Measurements from ENCODE around the gene BAK1. TPM values are rescaled to one million over a fixed set of nuclear protein-coding genes. Genes with fewer than 3 reads are reported as not detected.
A peak's percentile ranks its signal among the peaks of the same experiment; 100 is the strongest.

The BAK1 gene
- total RNA-seq, 1 donor from 2014 or later: 54.8 TPM

GRCh38 chr6:33589731-33590530 is 9.9 kb upstream of the BAK1 start:
- no peaks in the 10 kb centered on the region for H4K20me1 ChIP-seq (ENCODE audit: insufficient read depth, low read length)
- peak overlapping the region; percentile 63 for H3K27ac ChIP-seq (ENCODE audit: low read depth, low read length)
- DNase-seq (ENCODE audit: low read depth): peak; percentile 84
- peaks cover 6% of the 10 kb centered on the region for H3K27me3 Mint-ChIP-seq (ENCODE audit: low read depth, unreplicated experiment)
- no peak overlapping the region for H3K4me3 Mint-ChIP-seq (ENCODE audit: unreplicated experiment)
- H3K4me3 ChIP-seq (ENCODE audit: insufficient read depth, low read depth, low read length): no peak overlapping the region
- H3K36me3 ChIP-seq (ENCODE audit: insufficient read depth, low read length): no peaks in the 10 kb centered on the region
- H3K79me2 ChIP-seq (ENCODE audit: insufficient read depth, low read length): no peaks in the 10 kb centered on the region
- peaks cover 8% of the 10 kb centered on the region for H3K4me1 Mint-ChIP-seq (ENCODE audit: low read depth, unreplicated experiment)
- H3K4me1 ChIP-seq (ENCODE audit: insufficient read depth, low read length): peaks cover 28% of the 10 kb centered on the region
- TF ChIP-seq CTCF (IDR thresholded peaks at IDR 0.05; ENCODE audit: insufficient read depth, low read depth, low read length) (peak; percentile 68), EZH2 (IDR thresholded peaks at IDR 0.05; ENCODE audit: insufficient read depth, low read length) (no peak)
- no peaks in the 10 kb centered on the region for H3K27me3 ChIP-seq (ENCODE audit: insufficient read depth, low read length)
- peaks cover 3% of the 10 kb centered on the region for H3K36me3 Mint-ChIP-seq (ENCODE audit: low read depth, unreplicated experiment)
- H3K9me3 ChIP-seq (ENCODE audit: insufficient read depth, low read depth, low read length): no peaks in the 10 kb centered on the region
- no peaks in the 10 kb centered on the region for H3K9me3 Mint-ChIP-seq (ENCODE audit: unreplicated experiment)
- H3K4me2 ChIP-seq (ENCODE audit: low read length): peak overlapping the region; percentile 68
- peak overlapping the region; percentile 44 for H3K9ac ChIP-seq (ENCODE audit: low read length)
- peak overlapping the region; percentile 25 for H2AFZ ChIP-seq (ENCODE audit: low read depth, low read length)
- H3K27ac Mint-ChIP-seq (ENCODE audit: unreplicated experiment): peak overlapping the region; percentile 26
- FAIRE-seq: no peak

- H3K4me1 Mint-ChIP-seq (ENCODE audit: low read depth, unreplicated experiment): peaks cover 8% of the 10 kb centered on the region
- Histone ChIP-seq H3K9me3 (ENCODE audit: insufficient read depth, low read depth, low read length) (no peaks in the 10 kb centered on the region), H3K27me3 (ENCODE audit: insufficient read depth, low read length) (no peaks in the 10 kb centered on the region), H3K4me1 (ENCODE audit: insufficient read depth, low read length) (peaks cover 28% of the 10 kb centered on the region), H2AFZ (ENCODE audit: low read depth, low read length) (no peak overlapping the region), H3K4me2 (ENCODE audit: low read length) (no peak overlapping the region), H3K27ac (ENCODE audit: low read depth, low read length) (no peak overlapping the region), H3K4me3 (ENCODE audit: insufficient read depth, low read depth, low read length) (no peak overlapping the region), H3K36me3 (ENCODE audit: insufficient read depth, low read length) (no peaks in the 10 kb centered on the region), H3K79me2 (ENCODE audit: insufficient read depth, low read length) (no peaks in the 10 kb centered on the region), H3K9ac (ENCODE audit: low read length) (no peak overlapping the region), H4K20me1 (ENCODE audit: insufficient read depth, low read length) (no peaks in the 10 kb centered on the region)
- DNase-seq (ENCODE audit: low read depth): no peak
- H3K4me3 Mint-ChIP-seq (ENCODE audit: unreplicated experiment): no peak overlapping the region
- peaks cover 3% of the 10 kb centered on the region for H3K36me3 Mint-ChIP-seq (ENCODE audit: low read depth, unreplicated experiment)
- no peak for TF ChIP-seq CTCF (IDR thresholded peaks at IDR 0.05; ENCODE audit: insufficient read depth, low read depth, low read length)
- no peak for TF ChIP-seq EZH2 (IDR thresholded peaks at IDR 0.05; ENCODE audit: insufficient read depth, low read length)
- H3K27ac Mint-ChIP-seq (ENCODE audit: unreplicated experiment): no peak overlapping the region
- H3K9me3 Mint-ChIP-seq (ENCODE audit: unreplicated experiment): no peaks in the 10 kb centered on the region
- peaks cover 6% of the 10 kb centered on the region for H3K27me3 Mint-ChIP-seq (ENCODE audit: low read depth, unreplicated experiment)
- no peak for FAIRE-seq
Measured at GRCh38 chr6:33589392-33589730, 9.3 kb upstream of the BAK1 start.

GRCh38 chr6:33588894-33589293 is 8.8 kb upstream of the BAK1 start:
- Mint-ChIP-seq H3K27me3 (ENCODE audit: low read depth, unreplicated experiment) (peaks cover 6% of the 10 kb centered on the region), H3K4me1 (ENCODE audit: low read depth, unreplicated experiment) (peaks cover 8% of the 10 kb centered on the region), H3K4me3 (ENCODE audit: unreplicated experiment) (no peak overlapping the region), H3K27ac (ENCODE audit: unreplicated experiment) (no peak overlapping the region), H3K36me3 (ENCODE audit: low read depth, unreplicated experiment) (peaks cover 3% of the 10 kb centered on the region), H3K9me3 (ENCODE audit: unreplicated experiment) (no peaks in the 10 kb centered on the region)
- no peak overlapping the region for H3K9ac ChIP-seq (ENCODE audit: low read length)
- no peaks in the 10 kb centered on the region for H3K9me3 ChIP-seq (ENCODE audit: insufficient read depth, low read depth, low read length)
- no peak for DNase-seq (ENCODE audit: low read depth)
- no peaks in the 10 kb centered on the region for H4K20me1 ChIP-seq (ENCODE audit: insufficient read depth, low read length)
- no peak overlapping the region for H3K4me3 ChIP-seq (ENCODE audit: insufficient read depth, low read depth, low read length)
- H3K36me3 ChIP-seq (ENCODE audit: insufficient read depth, low read length): no peaks in the 10 kb centered on the region
- H3K4me1 ChIP-seq (ENCODE audit: insufficient read depth, low read length): peaks cover 28% of the 10 kb centered on the region
- no peak for TF ChIP-seq EZH2 (IDR thresholded peaks at IDR 0.05; ENCODE audit: insufficient read depth, low read length)
- TF ChIP-seq CTCF (IDR thresholded peaks at IDR 0.05; ENCODE audit: insufficient read depth, low read depth, low read length): no peak
- FAIRE-seq: no peak
- H3K79me2 ChIP-seq (ENCODE audit: insufficient read depth, low read length): no peaks in the 10 kb centered on the region
- no peak overlapping the region for H3K27ac ChIP-seq (ENCODE audit: low read depth, low read length)
- H2AFZ ChIP-seq (ENCODE audit: low read depth, low read length): no peak overlapping the region
- no peak overlapping the region for H3K4me2 ChIP-seq (ENCODE audit: low read length)
- H3K27me3 ChIP-seq (ENCODE audit: insufficient read depth, low read length): no peaks in the 10 kb centered on the region
